ENCODE measurements around the gene MMRN2. TPM values are rescaled to one million over a fixed set of nuclear protein-coding genes. Genes with fewer than 3 reads are reported as not detected.
A peak's percentile ranks its signal among the peaks of the same experiment; 100 is the strongest.

The MMRN2 gene
- total and polyA plus RNA-seq, 8 donors: 1.00 to 40.0 (median 5.7) TPM

DNA sequence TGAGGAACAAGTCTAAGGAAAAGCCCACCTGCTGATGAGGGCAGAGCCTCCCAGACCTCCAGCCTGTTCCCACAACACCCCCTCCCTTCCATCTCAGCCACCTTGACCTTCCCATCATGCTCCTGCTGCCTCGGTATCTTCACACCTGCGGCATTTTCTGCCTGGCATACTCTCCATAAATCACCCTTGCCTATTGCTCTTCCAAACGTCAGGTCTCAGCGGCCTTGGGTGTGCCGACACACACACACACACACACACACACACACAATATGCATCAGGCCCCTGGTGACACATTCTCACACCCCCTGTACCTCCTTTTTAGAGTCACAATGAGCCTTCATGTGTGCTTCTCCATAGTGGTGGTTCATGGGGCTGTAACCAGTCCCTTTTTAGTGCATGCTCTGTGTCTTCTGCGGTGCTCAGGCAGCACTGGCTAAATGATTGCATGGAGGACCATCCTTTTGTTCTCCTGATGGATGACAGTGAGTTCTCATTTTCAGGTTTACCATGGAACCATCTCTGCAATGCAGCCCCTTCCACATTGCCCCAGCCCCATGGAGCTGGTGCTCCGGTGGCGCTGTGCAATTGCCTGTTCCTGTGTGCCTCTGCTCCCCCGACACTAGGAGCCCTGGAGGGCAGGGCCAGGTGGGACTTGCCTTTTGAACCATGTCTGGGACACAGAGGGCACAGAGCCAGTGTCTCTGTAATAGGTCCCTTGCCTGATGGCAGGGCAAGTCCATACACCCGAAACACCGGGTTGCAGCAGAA, 15.4 kb upstream of the MMRN2 start:
- H3K27me3 ChIP-seq: peaks cover 0 to 18% (median 3%) of the 10 kb centered on the region in 3 donors
- H3K36me3 ChIP-seq: no peaks in the 10 kb centered on the region
- TF ChIP-seq POLR2AphosphoS5 (IDR thresholded peaks at IDR 0.05): no peak
- peak overlapping the region in 4 of 5 donors; percentile 91 to 96 (median 94) for H3K27ac ChIP-seq
- no peak overlapping the region for H3K4me3 ChIP-seq
- peak in 1 of 2 donors; percentile 16 for DNase-seq
- H3K4me1 ChIP-seq: peaks cover 37 to 57% (median 46%) of the 10 kb centered on the region in 4 donors
- 86 to 98% (median 92%) methylated on average over 10 to 11 of the region's 11 CpGs for WGBS, 5 donors
- H3K9me3 ChIP-seq: no peaks in the 10 kb centered on the region
- intact Hi-C loops (cut with DNase I; ENCODE audit: low total_unique reads): no loop called here

DNA sequence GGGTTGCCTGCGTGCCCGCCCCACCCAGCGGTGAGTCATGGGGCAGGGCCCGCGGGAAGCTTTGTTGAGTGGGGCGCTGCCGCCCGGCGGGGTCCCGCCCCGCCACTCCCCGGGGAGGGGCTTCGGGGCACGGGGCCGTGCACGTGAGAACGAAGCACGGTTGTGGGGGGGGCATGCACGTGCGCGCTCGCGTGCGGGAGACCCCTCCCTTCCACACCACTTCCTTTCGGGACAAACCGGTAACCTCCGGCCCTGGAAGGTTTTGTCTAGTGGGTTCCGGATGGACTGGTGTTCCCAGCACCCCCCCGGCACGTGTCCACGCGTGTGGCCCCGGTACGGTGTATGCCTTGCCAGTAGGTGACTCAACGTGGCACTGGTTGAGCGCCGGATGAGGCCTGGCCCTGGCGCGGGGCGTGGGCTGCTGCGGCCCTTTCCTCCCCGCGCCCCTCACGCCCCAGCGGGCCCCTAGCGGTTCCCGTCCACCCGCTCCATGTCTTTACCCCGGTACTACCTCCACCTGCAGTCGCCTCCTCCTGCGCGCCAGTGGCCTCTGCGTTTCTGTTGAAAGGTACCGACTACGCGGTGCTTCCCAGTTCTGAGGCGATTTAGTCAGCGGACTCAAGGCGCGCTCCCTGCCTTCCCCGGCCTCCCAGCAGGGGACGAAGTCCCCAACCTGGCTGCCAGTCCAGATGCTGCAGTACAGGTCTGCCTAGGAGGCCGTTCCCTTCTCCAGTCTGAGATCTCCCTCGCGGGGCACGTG, 14.0 kb upstream of the MMRN2 start:
- peak; percentile 91 to 96 for DNase-seq
- TF ChIP-seq EP300 (IDR thresholded peaks at IDR 0.05) (peak; percentile 84), POLR2AphosphoS5 (IDR thresholded peaks at IDR 0.05) (peak; percentile 89 to 96 (median 91)), POLR2A (IDR thresholded peaks at IDR 0.05) (no peak)
- TF ChIP-seq, protein P1, sequence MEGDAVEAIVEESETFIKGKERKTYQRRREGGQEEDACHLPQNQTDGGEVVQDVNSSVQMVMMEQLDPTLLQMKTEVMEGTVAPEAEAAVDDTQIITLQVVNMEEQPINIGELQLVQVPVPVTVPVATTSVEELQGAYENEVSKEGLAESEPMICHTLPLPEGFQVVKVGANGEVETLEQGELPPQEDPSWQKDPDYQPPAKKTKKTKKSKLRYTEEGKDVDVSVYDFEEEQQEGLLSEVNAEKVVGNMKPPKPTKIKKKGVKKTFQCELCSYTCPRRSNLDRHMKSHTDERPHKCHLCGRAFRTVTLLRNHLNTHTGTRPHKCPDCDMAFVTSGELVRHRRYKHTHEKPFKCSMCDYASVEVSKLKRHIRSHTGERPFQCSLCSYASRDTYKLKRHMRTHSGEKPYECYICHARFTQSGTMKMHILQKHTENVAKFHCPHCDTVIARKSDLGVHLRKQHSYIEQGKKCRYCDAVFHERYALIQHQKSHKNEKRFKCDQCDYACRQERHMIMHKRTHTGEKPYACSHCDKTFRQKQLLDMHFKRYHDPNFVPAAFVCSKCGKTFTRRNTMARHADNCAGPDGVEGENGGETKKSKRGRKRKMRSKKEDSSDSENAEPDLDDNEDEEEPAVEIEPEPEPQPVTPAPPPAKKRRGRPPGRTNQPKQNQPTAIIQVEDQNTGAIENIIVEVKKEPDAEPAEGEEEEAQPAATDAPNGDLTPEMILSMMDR (IDR thresholded peaks at IDR 0.05): peak in 1 of 7 experiments; percentile 35
- intact Hi-C loops (cut with DNase I; ENCODE audit: low total_unique reads): no loop called here
- H3K9me3 ChIP-seq: no peaks in the 10 kb centered on the region
- H3K27ac ChIP-seq: peak overlapping the region; percentile 91 to 96 (median 94)
- peaks cover 0 to 18% (median 3%) of the 10 kb centered on the region in 3 donors for H3K27me3 ChIP-seq
- H3K36me3 ChIP-seq: no peaks in the 10 kb centered on the region
- 4 to 14% (median 7%) methylated on average over 36 to 66 of the region's 66 CpGs for WGBS, 5 donors
- H3K4me1 ChIP-seq: peaks cover 49 to 71% (median 60%) of the 10 kb centered on the region in 4 donors
- peak overlapping the region; percentile 41 to 59 (median 58) for H3K4me3 ChIP-seq

DNA sequence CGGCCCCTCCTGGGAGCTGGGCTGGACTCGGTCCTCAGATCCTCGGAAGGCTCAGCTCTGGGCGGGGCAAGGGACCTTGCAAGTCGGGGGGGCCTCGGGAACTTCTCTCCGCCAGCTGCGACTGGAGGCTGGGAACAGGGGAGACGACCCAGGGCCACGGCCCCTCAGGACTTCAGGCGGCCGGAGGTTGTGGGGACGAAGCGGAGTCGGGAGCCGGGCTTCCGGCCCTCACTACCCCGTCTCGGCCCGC, 13.5 kb upstream of the MMRN2 start:
- H3K9me3 ChIP-seq: no peaks in the 10 kb centered on the region
- WGBS, 5 donors: 0 to 2% (median 1%) methylated on average over 11 to 20 of the region's 20 CpGs; no CpG with 5 or more reads in 1 of the 5 donors
- no peaks in the 10 kb centered on the region for H3K36me3 ChIP-seq
- no peak for DNase-seq
- H3K27me3 ChIP-seq: peaks cover 0 to 18% (median 3%) of the 10 kb centered on the region in 3 donors
- intact Hi-C loops (cut with DNase I; ENCODE audit: low total_unique reads): no loop called here
- peak overlapping the region; percentile 91 to 96 (median 94) for H3K27ac ChIP-seq
- peak overlapping the region; percentile 41 to 59 (median 58) for H3K4me3 ChIP-seq
- TF ChIP-seq POLR2A (IDR thresholded peaks at IDR 0.05) (peak in 2 of 4 donors; percentile 69 to 81), POLR2AphosphoS5 (IDR thresholded peaks at IDR 0.05) (no peak), EP300 (IDR thresholded peaks at IDR 0.05) (no peak)
- TF ChIP-seq, protein P1 (IDR thresholded peaks at IDR 0.05): no peak
- H3K4me1 ChIP-seq: peaks cover 52 to 76% (median 64%) of the 10 kb centered on the region in 4 donors

DNA sequence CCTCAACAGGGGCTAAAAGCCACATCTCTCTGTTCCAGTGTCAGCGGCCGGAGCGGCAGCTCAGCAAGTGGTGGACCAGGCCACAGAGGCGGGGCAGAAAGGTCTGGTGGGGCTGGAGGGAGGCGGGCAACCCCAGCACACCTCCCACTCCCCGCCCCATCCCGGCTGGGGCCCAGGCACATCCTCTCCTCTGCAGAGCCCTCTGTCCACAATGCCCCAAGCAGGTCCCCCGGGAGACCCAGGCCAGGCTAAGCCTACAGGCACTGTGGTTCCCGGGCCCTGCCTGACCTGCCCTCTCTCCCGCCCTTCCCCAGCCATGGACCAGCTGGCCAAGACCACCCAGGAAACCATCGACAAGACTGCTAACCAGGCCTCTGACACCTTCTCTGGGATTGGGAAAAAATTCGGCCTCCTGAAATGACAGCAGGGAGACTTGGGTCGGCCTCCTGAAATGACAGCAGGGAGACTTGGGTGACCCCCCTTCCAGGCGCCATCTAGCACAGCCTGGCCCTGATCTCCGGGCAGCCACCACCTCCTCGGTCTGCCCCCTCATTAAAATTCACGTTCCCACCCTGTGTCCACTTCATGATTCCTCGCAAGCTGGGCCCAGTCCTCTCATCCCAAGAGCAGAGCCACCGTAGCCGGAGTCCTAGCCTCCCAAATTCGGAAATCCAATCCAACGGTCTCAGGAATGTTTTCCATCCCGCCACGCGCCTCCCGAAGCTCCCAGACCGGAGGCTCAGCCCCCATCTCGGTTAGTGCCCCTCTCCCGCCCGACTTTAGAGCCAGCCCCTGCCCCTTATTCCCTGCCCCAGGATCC, 13.0 kb upstream of the MMRN2 start:
- intact Hi-C loops (cut with DNase I; ENCODE audit: low total_unique reads): no loop called here
- Histone ChIP-seq H3K27me3 (peaks cover 0 to 18% (median 3%) of the 10 kb centered on the region in 3 donors), H3K27ac (peak overlapping the region; percentile 91 to 96 (median 94)), H3K9me3 (no peaks in the 10 kb centered on the region), H3K36me3 (no peaks in the 10 kb centered on the region), H3K4me3 (peak overlapping the region; percentile 41 to 59 (median 58)), H3K4me1 (peaks cover 52 to 77% (median 65%) of the 10 kb centered on the region in 4 donors)
- TF ChIP-seq POLR2AphosphoS5 (IDR thresholded peaks at IDR 0.05) (peak in 2 of 3 donors; percentile 28 to 54), POLR2A (IDR thresholded peaks at IDR 0.05) (no peak), EP300 (IDR thresholded peaks at IDR 0.05) (no peak)
- TF ChIP-seq, protein P1 (IDR thresholded peaks at IDR 0.05): no peak
- WGBS, 5 donors: 10 to 25% (median 14%) methylated on average over 24 to 30 of the region's 30 CpGs
- peak; percentile 54 to 68 for DNase-seq

Data from stomach (tissue), 9 donors.